ENCODE measurements around the gene METTL5. TPM values are rescaled to one million over a fixed set of nuclear protein-coding genes. Genes with fewer than 3 reads are reported as not detected.
A peak's percentile ranks its signal among the peaks of the same experiment; 100 is the strongest.
"Not testable (repeated sequence)": the region's sequence is repeated elsewhere in the genome, so short reads cannot be mapped to it uniquely, and the experiment has no call there.

METTL5 gene
- total RNA-seq = 48.3 and 51.1 TPM in 2 replicates

DNA sequence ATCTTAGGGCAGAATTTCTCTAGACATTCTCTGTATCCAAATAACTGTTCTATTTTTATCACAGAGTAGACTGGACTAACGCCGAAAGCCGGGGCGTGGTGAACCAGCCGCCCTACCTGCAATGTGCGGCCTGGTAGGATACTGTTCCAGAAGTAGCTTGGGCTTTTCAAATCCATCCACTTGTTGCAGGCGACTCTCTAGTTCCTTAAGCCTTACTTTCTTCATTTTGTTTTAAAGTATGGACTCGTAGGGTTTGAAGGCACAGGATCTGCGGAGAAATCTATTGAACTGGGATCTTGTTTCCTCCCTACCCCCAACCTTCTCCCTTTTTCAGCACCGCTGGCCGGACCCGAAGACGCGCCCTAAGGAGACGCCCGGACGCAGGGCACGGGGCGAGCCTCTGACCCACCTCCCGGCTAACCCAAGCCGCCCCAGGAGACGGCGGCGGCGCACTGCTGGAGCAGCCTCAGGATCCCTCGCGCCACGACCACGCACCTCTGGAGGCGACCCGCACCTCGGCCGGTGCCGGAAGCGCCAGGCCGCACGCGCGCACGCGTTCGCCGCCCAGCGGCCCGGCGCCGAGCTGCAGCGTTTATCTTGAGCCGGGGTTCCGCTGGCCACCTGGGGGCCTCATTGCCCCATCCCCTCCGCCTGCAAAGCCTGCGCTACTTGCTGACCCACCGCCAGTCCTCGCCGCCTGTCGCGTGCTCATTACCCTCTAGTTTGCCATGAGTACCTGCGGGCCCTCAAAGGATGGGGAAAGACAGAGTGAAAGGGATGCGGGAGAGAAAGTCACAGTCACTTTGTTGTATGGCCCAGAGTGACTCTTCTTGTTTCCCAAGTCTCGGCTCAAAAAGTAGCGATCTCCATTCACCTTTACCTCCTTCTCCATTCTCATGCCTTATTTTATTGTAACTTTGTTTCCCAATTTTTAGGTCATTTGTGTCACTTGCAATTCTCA, at the start of gene METTL5:
Gene METTL5 (minus strand): TSS at position 533 of the 961 bp plus-strand sequence. CDS start 308 bp downstream, at position 225.
- Mint-ChIP-seq H3K27ac (peak within 1 kb of the TSS; percentile 85), H3K4me1 (peaks cover 51% of the 10 kb centered on the region), H3K9me3 (no peaks in the 10 kb centered on the region), H3K27me3 (no peaks in the 10 kb centered on the region), H3K36me3 (ENCODE audit: low read depth) (peaks cover 29% of the 10 kb centered on the region), H3K4me3 (peak within 1 kb of the TSS; percentile 92)
- ChIA-PET POLR2A (interaction anchor here (0.5 to 1.8 kb wide), 6 partner anchors 9 to 358 kb away, joined by 3 to 7 read pairs (median 3); partner anchors contain the start of gene SSB), CTCF (interaction anchor here (1.0 to 1.6 kb wide), 6 partner anchors 9 to 104 kb away, joined by 3 to 12 read pairs (median 4); no protein-coding TSS in a partner anchor)
- DNase-seq = peak; percentile 84
- TF ChIP-seq CTCF (IDR thresholded peaks at IDR 0.05) = peak; percentile 40
- ATAC-seq (ENCODE audit: low read depth) = peak; percentile 73
- intact Hi-C loops (cut with micrococcal nuclease) = loop anchor here (1.0 to 2.0 kb wide), 5 partner anchors 25 to 240 kb away; partner anchors contain the start of genes CFAP210, KLHL23, PHOSPHO2 and PPIG

DNA sequence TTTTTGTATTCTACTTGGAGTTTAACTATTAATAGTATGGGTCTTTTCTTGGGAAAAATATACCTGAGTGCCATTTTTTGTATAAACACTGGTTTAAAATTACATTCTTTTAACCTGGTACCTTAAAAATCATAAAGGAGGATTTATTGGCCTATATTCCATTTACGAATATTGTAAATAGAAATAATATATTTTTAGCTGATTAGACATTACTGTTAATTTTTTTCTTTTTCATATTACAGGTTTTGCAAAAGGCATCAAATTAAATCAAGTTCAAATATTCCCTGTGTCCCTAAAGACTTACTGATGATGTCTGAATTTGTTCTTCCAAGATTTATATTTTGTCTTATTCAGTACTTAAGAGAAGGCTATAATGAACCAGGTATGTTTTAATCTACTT, 47.3 kb upstream of the METTL5 start:
- ATAC-seq (ENCODE audit: low read depth) (no peak), DNase-seq (no peak)
- intact Hi-C loops (cut with micrococcal nuclease) = no loop called here
- ChIA-PET POLR2A (no interaction called here), CTCF (no interaction called here)
- no peak overlapping the region for H3K4me3 Mint-ChIP-seq
- H3K9me3 Mint-ChIP-seq = no peaks in the 10 kb centered on the region
- peaks cover 19% of the 10 kb centered on the region for H3K36me3 Mint-ChIP-seq (ENCODE audit: low read depth)
- no peak for TF ChIP-seq CTCF (IDR thresholded peaks at IDR 0.05)
- peaks cover 4% of the 10 kb centered on the region for H3K4me1 Mint-ChIP-seq
- H3K27ac Mint-ChIP-seq = no peak overlapping the region
- no peaks in the 10 kb centered on the region for H3K27me3 Mint-ChIP-seq

DNA sequence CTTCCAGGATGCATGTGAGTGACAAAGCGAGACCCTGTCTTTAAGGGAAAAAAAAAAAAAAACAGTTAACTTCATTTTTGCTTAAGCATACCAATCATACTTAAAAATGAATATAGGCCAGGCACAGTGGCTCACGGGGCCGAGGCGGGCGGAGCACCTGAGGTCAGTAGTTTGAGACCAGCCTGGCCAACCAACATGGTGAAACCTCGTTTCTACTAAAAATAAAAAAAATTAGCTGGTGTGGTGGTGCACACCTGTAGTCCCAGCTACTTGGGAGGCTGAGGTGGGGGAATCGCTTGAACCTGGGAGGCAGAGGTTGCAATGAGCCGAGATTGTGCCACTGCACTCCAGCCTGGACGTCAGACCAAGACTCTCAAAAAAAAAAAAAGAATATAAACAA, 46.7 kb upstream of the METTL5 start:
- H3K4me1 Mint-ChIP-seq; intact Hi-C loops (cut with micrococcal nuclease); CTCF ChIA-PET; DNase-seq; H3K4me3 Mint-ChIP-seq; POLR2A ChIA-PET; H3K27me3 Mint-ChIP-seq; ATAC-seq (ENCODE audit: low read depth); H3K9me3 Mint-ChIP-seq; H3K27ac Mint-ChIP-seq: not testable (repeated sequence)
- peaks cover 13% of the 10 kb centered on the region for H3K36me3 Mint-ChIP-seq (ENCODE audit: low read depth)

GRCh38 chr2:169868951-169869350, 44.2 kb upstream of the METTL5 start:
- POLR2A ChIA-PET = interaction anchor here (0.7 kb wide), 1 partner anchor 98 kb away, joined by 9 read pairs; no protein-coding TSS in a partner anchor
- Mint-ChIP-seq H3K9me3 (no peaks in the 10 kb centered on the region), H3K4me1 (peaks cover 6% of the 10 kb centered on the region), H3K27me3 (no peaks in the 10 kb centered on the region), H3K27ac (no peak overlapping the region), H3K36me3 (ENCODE audit: low read depth) (no peaks in the 10 kb centered on the region), H3K4me3 (no peak overlapping the region)
- TF ChIP-seq CTCF (IDR thresholded peaks at IDR 0.05) = no peak
- CTCF ChIA-PET = no interaction called here
- intact Hi-C loops (cut with micrococcal nuclease) = no loop called here
- ATAC-seq (ENCODE audit: low read depth) (no peak), DNase-seq (no peak)

GRCh38 chr2:169867579-169867978, 42.9 kb upstream of the METTL5 start:
- ATAC-seq (ENCODE audit: low read depth) (no peak), DNase-seq (no peak)
- Mint-ChIP-seq H3K27ac (no peak overlapping the region), H3K27me3 (no peaks in the 10 kb centered on the region), H3K36me3 (ENCODE audit: low read depth) (no peaks in the 10 kb centered on the region), H3K9me3 (no peaks in the 10 kb centered on the region), H3K4me3 (no peak overlapping the region), H3K4me1 (peaks cover 13% of the 10 kb centered on the region)
- ChIA-PET CTCF (no interaction called here), POLR2A (no interaction called here)
- TF ChIP-seq CTCF (IDR thresholded peaks at IDR 0.05) = no peak
- intact Hi-C loops (cut with micrococcal nuclease) = no loop called here

DNA sequence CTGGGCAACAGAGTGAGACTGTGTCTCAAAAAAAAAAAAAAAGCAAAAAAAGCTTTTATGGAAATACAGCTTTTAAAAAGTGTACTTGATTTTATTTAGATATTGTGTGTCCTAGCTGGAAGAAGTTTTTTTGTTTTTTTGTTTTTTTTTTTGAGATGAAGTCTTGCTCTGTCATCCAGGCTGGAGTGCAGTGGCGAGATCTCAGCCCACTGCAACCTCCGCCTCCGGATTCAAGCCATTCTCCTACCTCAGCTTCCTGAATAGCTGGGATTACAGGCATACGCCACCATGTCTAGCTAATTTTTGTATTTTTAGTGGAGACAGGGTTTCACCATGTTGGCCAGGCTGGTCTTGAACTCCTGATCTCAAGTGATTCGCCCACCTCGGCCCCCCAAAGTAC, 41.5 kb upstream of the METTL5 start:
- H3K9me3 Mint-ChIP-seq; H3K36me3 Mint-ChIP-seq (ENCODE audit: low read depth); H3K4me3 Mint-ChIP-seq; POLR2A ChIA-PET; H3K27ac Mint-ChIP-seq; DNase-seq; intact Hi-C loops (cut with micrococcal nuclease); CTCF ChIA-PET; ATAC-seq (ENCODE audit: low read depth); H3K27me3 Mint-ChIP-seq: not testable (repeated sequence)
- peaks cover 16% of the 10 kb centered on the region for H3K4me1 Mint-ChIP-seq

All from activated B cell treated with CpG ODN at 0.5 μM for 24 hours (primary cell).